NCI-H2081 treated with DMSO at 0.1 percent for 48 hours (cell line): Measurements from ENCODE around the gene CEP126.
A peak's percentile ranks its signal among the peaks of the same experiment; 100 is the strongest.

Experiments used
- DNase-seq: peaks from one replicate; lab custom pipeline; 2025; lab: John Stamatoyannopoulos, UW

The CEP126 gene

GRCh38 chr11:102012946-102013345 lies 98.1 kb downstream of the CEP126 start:
- DNase-seq: no peak

- no peak for DNase-seq
Measured at GRCh38 chr11:102014756-102015155, 99.9 kb downstream of the CEP126 start.

- DNase-seq: no peak
Measured at GRCh38 chr11:102017026-102017425, 102.2 kb downstream of the CEP126 start.

- no peak for DNase-seq
Measured at GRCh38 chr11:102026217-102026616, 111.4 kb downstream of the CEP126 start.

GRCh38 chr11:102026959-102027358 lies 112.1 kb downstream of the CEP126 start:
- no peak for DNase-seq

- no peak for DNase-seq
Measured at GRCh38 chr11:102036757-102037156, 121.9 kb downstream of the CEP126 start.

- no peak for DNase-seq
Measured at GRCh38 chr11:102046841-102047240, 132.0 kb downstream of the CEP126 start.

GRCh38 chr11:102047305-102047924 lies 132.6 kb downstream of the CEP126 start, which contains the start of gene CFAP300:
Gene CFAP300, plus strand, starts transcription at chr11:102047437. Its CDS starts 34 bp downstream, at chr11:102047471.
- DNase-seq: peak; percentile 37
